Upper lobe of left lung (tissue), 6 donors: ENCODE measurements around the gene TMEM63A. TPM values are rescaled to one million over a fixed set of nuclear protein-coding genes. Genes with fewer than 3 reads are reported as not detected.

Experiments
- ATAC-seq, 2 donors: fragments of 200-7000 bp; cut with Tn5 transposase; one replicate each; pipeline ENCODE4 v1.9.1; 2022; ENCODE audit warnings: mild to moderate bottlenecking in 2 of 2, moderate library complexity in 2 of 2; ENCODE audit not compliant: low FRiP score in 2 of 2
- DNase-seq, 2 donors: peaks; one replicate each; pipeline ENCODE4 v3.0.0-alpha.2; 2019 to 2020
- H3K27ac ChIP-seq, 4 donors: fragments of 200-600 bp; sonication (generic); one replicate each; pipeline ENCODE4 v1.5.1; 2016 to 2019
- H3K27me3 ChIP-seq, 4 donors: fragments of 200-600 bp; sonication (generic); one replicate each; pipeline ENCODE4 v1.5.1; 2017 to 2019
- H3K36me3 ChIP-seq, 4 donors: fragments of 200-600 bp; sonication (generic); one replicate each; pipeline ENCODE4 v1.5.1; 2016 to 2019
- H3K4me1 ChIP-seq, 4 donors: fragments of 200-600 bp; sonication (generic); one replicate each; pipeline ENCODE4 v1.5.1; 2018 to 2019
- H3K4me3 ChIP-seq, 4 donors: fragments of 200-600 bp; sonication (generic); one replicate each; pipeline ENCODE4 v1.5.1; 2017 to 2019; ENCODE audit warnings: mild to moderate bottlenecking in 2 of 4, moderate library complexity in 1 of 4
- H3K9me3 ChIP-seq, 4 donors: fragments of 200-600 bp; sonication (generic); one replicate each; pipeline ENCODE4 v1.5.1; 2018 to 2019
- EP300 ChIP-seq, 4 donors: sonication (generic); formaldehyde crosslinking; IDR thresholded peaks; one replicate each; pipeline ENCODE4 v1.5.1; 2017; ENCODE audit warnings: antibody characterized with exemption in 4 of 4, control low read depth in 2 of 4
- POLR2A ChIP-seq, 4 donors: fragments of 450-650 bp; IDR thresholded peaks; one replicate each; pipeline ENCODE4 v1.5.1; 2016 to 2017; ENCODE audit warnings: antibody characterized with exemption in 4 of 4, mild to moderate bottlenecking in 2 of 4
- POLR2AphosphoS5 ChIP-seq, 2 donors: sonication (generic); formaldehyde crosslinking; IDR thresholded peaks; one replicate each; pipeline ENCODE4 v1.5.1; 2017; ENCODE audit warnings: antibody characterized with exemption in 2 of 2
- WGBS, 2 donors: methylation state at CpG; one replicate each; pipeline ENCODE4 v1.1.5; 2017 to 2018; 5-methylcytosine and 5-hydroxymethylcytosine counted together
- total RNA-seq, 6 donors: library from RNA; depleted of rRNA in 4 of 6; stranded (reverse); fragments of >200 nt in 4 of 6; gene quantifications; one replicate each; pipeline versions ENCODE4 v1.1.0 to v1.2.1, GENCODE V29; 2016 to 2021
- TF ChIP-seq, protein P1 (sequence below), 6 experiments: fragments of 450-650 bp in 4 of 6; fragments of 200-600 bp in 2 of 6; sonication (generic) in 2 of 6; IDR thresholded peaks; one replicate each; pipeline ENCODE4 v1.5.1; 2016 to 2019; ENCODE audit warnings: antibody characterized with exemption in 6 of 6
- donor health status: DM: no; HTN: no; CAD: no; lungs with moderate emphysema.
- donor health status: DM: no; HTN: yes; CAD: no; lungs with severe emphysema.

TMEM63A gene
- total RNA-seq, 6 donors from 2014 or later, result 57.9 to 244 (median 105) TPM

DNA sequence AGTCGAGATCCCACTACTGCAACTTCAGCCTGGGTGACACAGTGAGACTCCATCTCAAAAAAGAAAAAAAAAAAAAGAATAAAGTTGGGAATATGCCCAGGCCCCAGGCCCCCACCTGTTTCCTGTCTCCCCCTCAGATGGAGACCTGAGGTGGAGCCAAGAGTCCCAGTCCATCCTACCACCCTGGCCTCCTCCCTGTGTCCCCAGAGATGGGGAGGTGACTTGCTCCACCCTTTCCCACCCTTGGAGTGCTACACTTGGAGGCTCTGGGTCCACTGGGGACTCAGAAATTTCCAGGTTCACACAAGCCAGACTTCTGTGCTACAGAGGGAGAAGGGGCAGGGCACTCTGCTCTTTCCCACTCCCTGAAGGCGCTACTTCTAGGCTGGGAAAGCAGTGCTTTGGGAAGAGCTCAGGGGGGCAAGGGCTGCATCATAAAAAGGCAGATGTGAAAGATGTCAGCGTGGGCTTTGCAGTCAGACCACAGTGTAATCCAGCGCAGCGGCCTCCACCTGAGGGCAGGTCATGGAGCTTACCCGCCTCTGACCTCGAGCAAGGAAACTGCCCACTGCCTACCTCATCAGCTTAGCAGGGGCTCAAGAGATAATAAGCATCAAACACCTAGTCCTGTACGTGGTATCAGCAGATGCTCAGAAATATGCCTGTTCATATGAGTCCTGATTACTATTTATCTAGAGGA is 13.4 kb downstream of the TMEM63A start:
- ATAC-seq (no peak), DNase-seq (no peak)
- peaks cover 3 to 12% (median 7%) of the 10 kb centered on the region in 4 donors for H3K4me1 ChIP-seq
- no peak overlapping the region for H3K27ac ChIP-seq
- H3K36me3 ChIP-seq, result peaks cover 11 to 99% (median 70%) of the 10 kb centered on the region in 4 donors
- 85 to 90% methylated on average over 8 of the region's 8 CpGs for WGBS, 2 donors
- H3K9me3 ChIP-seq, result no peaks in the 10 kb centered on the region
- TF ChIP-seq POLR2A (IDR thresholded peaks at IDR 0.05) (no peak), POLR2AphosphoS5 (IDR thresholded peaks at IDR 0.05) (no peak), EP300 (IDR thresholded peaks at IDR 0.05) (no peak)
- TF ChIP-seq, protein P1, sequence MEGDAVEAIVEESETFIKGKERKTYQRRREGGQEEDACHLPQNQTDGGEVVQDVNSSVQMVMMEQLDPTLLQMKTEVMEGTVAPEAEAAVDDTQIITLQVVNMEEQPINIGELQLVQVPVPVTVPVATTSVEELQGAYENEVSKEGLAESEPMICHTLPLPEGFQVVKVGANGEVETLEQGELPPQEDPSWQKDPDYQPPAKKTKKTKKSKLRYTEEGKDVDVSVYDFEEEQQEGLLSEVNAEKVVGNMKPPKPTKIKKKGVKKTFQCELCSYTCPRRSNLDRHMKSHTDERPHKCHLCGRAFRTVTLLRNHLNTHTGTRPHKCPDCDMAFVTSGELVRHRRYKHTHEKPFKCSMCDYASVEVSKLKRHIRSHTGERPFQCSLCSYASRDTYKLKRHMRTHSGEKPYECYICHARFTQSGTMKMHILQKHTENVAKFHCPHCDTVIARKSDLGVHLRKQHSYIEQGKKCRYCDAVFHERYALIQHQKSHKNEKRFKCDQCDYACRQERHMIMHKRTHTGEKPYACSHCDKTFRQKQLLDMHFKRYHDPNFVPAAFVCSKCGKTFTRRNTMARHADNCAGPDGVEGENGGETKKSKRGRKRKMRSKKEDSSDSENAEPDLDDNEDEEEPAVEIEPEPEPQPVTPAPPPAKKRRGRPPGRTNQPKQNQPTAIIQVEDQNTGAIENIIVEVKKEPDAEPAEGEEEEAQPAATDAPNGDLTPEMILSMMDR (IDR thresholded peaks at IDR 0.05), result no peak
- no peak overlapping the region for H3K4me3 ChIP-seq
- H3K27me3 ChIP-seq, result no peaks in the 10 kb centered on the region

DNA sequence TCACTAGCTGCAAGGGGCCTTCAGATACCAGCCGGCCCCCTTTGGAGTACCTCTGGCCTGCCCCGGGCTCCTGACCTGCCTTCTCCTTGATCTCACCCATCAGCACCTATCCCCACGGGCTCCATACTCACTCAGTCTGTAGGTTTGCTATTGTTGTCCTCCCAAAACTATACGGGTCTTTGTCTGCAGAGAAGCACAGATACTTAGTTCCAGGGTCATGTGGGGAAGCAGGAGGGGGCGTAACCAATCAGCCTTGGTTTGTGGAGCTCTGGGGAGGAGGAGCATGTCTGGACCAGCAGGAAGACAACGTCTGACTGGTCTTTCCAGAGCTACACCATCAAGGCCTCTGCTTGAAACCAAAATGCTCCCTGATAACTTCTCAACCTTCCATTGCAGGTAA is 15.2 kb downstream of the TMEM63A start:
- H3K27ac ChIP-seq, result peak overlapping the region in 1 of 4 donors; percentile 24
- no peak overlapping the region for H3K4me3 ChIP-seq
- H3K4me1 ChIP-seq, result peaks cover 3 to 12% (median 7%) of the 10 kb centered on the region in 4 donors
- no peak for TF ChIP-seq EP300 (IDR thresholded peaks at IDR 0.05)
- no peak for TF ChIP-seq POLR2AphosphoS5 (IDR thresholded peaks at IDR 0.05)
- TF ChIP-seq, protein P1 (IDR thresholded peaks at IDR 0.05), result no peak
- no peak for TF ChIP-seq POLR2A (IDR thresholded peaks at IDR 0.05)
- 72 to 76% methylated on average over 6 of the region's 6 CpGs for WGBS, 2 donors
- no peaks in the 10 kb centered on the region for H3K27me3 ChIP-seq
- H3K36me3 ChIP-seq, result peaks cover 19 to 100% (median 73%) of the 10 kb centered on the region in 4 donors
- ATAC-seq, result no peak
- DNase-seq, result no peak
- H3K9me3 ChIP-seq, result no peaks in the 10 kb centered on the region

DNA sequence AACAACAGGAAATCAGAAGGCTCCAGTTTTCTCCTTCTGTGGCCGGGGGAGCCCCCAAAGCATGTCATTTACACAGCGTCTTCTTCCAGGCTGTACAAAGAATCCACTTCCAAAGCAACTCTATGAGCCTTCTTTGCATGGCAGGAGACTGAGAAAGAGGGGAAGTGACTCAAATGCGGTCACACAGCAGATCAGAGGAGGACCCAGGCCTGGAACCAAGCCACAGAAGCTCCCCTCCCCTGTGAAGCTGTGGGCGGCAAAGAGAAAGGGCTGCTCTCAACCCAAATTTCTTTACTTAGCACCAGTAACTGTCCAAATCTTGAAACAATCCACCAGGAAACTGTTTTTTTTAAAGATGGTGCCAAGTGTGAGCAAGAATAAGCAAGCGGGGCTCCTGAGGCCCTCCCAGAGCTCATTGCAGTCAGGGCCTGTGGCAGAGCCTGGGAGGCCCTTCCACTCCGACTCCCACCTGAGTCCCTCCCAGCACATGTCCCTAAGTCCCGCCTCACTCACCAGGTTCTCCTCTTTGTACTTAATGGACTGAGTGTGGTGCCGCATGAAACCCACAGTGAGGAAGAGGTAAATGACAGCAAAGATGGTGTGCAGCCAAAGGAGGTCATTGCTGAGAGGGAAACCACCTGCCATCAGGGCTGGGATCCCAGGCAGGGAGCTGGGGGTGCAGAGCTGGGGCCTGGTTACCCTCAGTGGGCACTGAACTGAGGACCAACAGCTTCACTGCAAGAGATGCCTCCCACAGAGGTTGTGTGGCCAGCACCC is 15.9 kb downstream of the TMEM63A start:
- no peak overlapping the region for H3K4me3 ChIP-seq
- H3K27me3 ChIP-seq, result no peaks in the 10 kb centered on the region
- peaks cover 25 to 100% (median 75%) of the 10 kb centered on the region in 4 donors for H3K36me3 ChIP-seq
- WGBS, 2 donors, result 58 to 61% methylated on average over 7 to 8 of the region's 8 CpGs
- peaks cover 3 to 12% (median 7%) of the 10 kb centered on the region in 4 donors for H3K4me1 ChIP-seq
- peak overlapping the region in 2 of 4 donors; percentile 14 to 24 for H3K27ac ChIP-seq
- DNase-seq, result peak in 1 of 2 donors; percentile 42
- peak in 1 of 2 donors; percentile 51 for ATAC-seq
- H3K9me3 ChIP-seq, result no peaks in the 10 kb centered on the region
- TF ChIP-seq POLR2AphosphoS5 (IDR thresholded peaks at IDR 0.05), result no peak

DNA sequence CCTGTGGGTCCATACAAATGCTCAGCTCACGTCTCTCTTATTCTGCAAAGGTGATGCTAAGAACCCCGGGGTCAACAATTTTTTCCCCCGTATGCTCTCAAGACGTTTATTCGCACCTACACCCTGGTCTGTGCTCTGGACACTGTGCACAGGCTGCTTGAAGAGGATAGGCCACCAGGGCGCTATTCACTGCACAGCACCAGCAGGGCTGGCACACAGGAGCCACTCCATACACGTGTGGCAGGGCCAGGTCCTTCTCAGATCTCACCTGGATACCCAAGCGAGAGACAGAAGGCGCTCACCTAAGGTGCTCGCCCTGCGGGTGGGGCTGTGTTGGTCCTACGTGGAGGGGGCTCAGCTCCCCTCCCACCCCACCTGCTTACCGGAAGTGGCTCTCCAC is 16.7 kb downstream of the TMEM63A start:
- DNase-seq, result no peak
- no peak overlapping the region for H3K4me3 ChIP-seq
- ATAC-seq, result no peak
- peak overlapping the region in 1 of 4 donors; percentile 24 for H3K27ac ChIP-seq
- no peaks in the 10 kb centered on the region for H3K9me3 ChIP-seq
- H3K4me1 ChIP-seq, result peaks cover 3 to 12% (median 7%) of the 10 kb centered on the region in 4 donors
- no peaks in the 10 kb centered on the region for H3K27me3 ChIP-seq
- TF ChIP-seq POLR2AphosphoS5 (IDR thresholded peaks at IDR 0.05), result no peak
- TF ChIP-seq POLR2A (IDR thresholded peaks at IDR 0.05), result no peak
- TF ChIP-seq, protein P1 (IDR thresholded peaks at IDR 0.05), result no peak
- no peak for TF ChIP-seq EP300 (IDR thresholded peaks at IDR 0.05)
- peaks cover 27 to 100% (median 76%) of the 10 kb centered on the region in 4 donors for H3K36me3 ChIP-seq
- 90 to 91% methylated on average over 9 to 10 of the region's 13 CpGs for WGBS, 2 donors

DNA sequence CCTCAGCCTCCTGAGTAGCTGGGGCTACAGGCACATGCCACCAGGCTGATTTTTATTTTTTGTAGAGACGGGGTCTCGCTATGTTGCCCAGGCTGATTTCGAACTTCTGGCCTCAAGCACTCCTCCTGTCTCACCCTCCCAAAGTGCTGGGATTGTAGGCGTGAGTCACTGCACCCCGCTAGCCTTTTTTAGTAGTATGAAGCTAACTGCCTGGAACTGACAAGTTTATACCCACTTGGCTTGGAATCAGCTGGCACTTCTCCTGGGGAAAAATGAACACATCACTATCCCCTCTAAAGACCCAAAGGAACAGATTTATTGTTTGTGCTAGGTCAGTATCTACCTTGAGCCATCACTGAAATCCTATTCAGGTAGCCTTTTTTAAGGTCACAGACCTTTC is 19.0 kb downstream of the TMEM63A start:
- no peak overlapping the region for H3K27ac ChIP-seq
- WGBS, 2 donors, result 92 to 96% methylated on average over 5 of the region's 5 CpGs
- no peak overlapping the region for H3K4me3 ChIP-seq
- peaks cover 3 to 12% (median 8%) of the 10 kb centered on the region in 4 donors for H3K4me1 ChIP-seq
- H3K36me3 ChIP-seq, result peaks cover 26 to 100% (median 68%) of the 10 kb centered on the region in 4 donors
- ATAC-seq, result no peak
- TF ChIP-seq EP300 (IDR thresholded peaks at IDR 0.05), result no peak
- TF ChIP-seq POLR2AphosphoS5 (IDR thresholded peaks at IDR 0.05), result no peak
- TF ChIP-seq POLR2A (IDR thresholded peaks at IDR 0.05), result no peak
- TF ChIP-seq, protein P1 (IDR thresholded peaks at IDR 0.05), result no peak
- no peaks in the 10 kb centered on the region for H3K27me3 ChIP-seq
- H3K9me3 ChIP-seq, result no peaks in the 10 kb centered on the region
- no peak for DNase-seq
